H1 (cell line): Measurements from ENCODE around the gene GTF2H2. TPM values are rescaled to one million over a fixed set of nuclear protein-coding genes. Genes with fewer than 3 reads are reported as not detected.
"Not testable (repeated sequence)": the region's sequence is repeated elsewhere in the genome, so short reads cannot be mapped to it uniquely, and the experiment has no call there.

ENCODE experiments used
- CTCF ChIA-PET: fragments of 300-600 bp; sonication (Branson Sonifier 250); formaldehyde crosslinking; loops from one replicate; lab custom pipeline; 2021; ENCODE audit not compliant: partially characterized antibody; lab: Charles Lee
- POLR2A ChIA-PET: fragments of 300-600 bp; sonication (Branson Sonifier 250); formaldehyde crosslinking; loops from one replicate; lab custom pipeline; 2021; ENCODE audit warnings: inconsistent platforms; ENCODE audit not compliant: partially characterized antibody; lab: Charles Lee
- DNase-seq, 2 experiments: peaks; one replicate each; pipeline versions ENCODE4 v3.0.0 to v3.0.0-alpha.2; 2010 to 2022; ENCODE audit warnings: low spot score in 2 of 2, low read depth in 1 of 2, mixed read lengths in 1 of 2
- FAIRE-seq: peaks from 2 replicates; lab custom pipeline; 2011; peaks lifted over from hg19 to GRCh38; lab: Jason Lieb, UNC
- H2AFZ ChIP-seq: 2 replicates; pipeline ENCODE4 v1.8.1; 2012; ENCODE audit warnings: low read length, inconsistent platforms
- H2AK5ac ChIP-seq: 2 replicates; pipeline ENCODE4 v1.6.1; 2013; ENCODE audit warnings: low read depth, low read length
- H2BK120ac ChIP-seq: replicated peaks from 2 replicates; pipeline ENCODE3; 2013; ENCODE audit warnings: low read depth, low read length, inconsistent platforms
- H2BK12ac ChIP-seq: 2 replicates; pipeline ENCODE4 v1.6.1; 2013; ENCODE audit warnings: low read depth, low read length
- H2BK15ac ChIP-seq: 2 replicates; pipeline ENCODE4 v1.6.1; 2013; ENCODE audit warnings: low read length
- H2BK20ac ChIP-seq: 2 replicates; pipeline ENCODE4 v1.6.1; 2013; ENCODE audit warnings: low read length
- H2BK5ac ChIP-seq: 2 replicates; pipeline ENCODE4 v1.6.1; 2013; ENCODE audit warnings: low read depth, low read length
- H3K14ac ChIP-seq: 2 replicates; pipeline ENCODE4 v1.6.1; 2013; ENCODE audit warnings: inconsistent platforms; ENCODE audit not compliant: insufficient read length
- H3K18ac ChIP-seq: 2 replicates; pipeline ENCODE4 v1.6.1; 2013; ENCODE audit warnings: low read length; ENCODE audit errors: extremely low read depth
- H3K23ac ChIP-seq: 2 replicates; pipeline ENCODE4 v1.6.1; 2013; ENCODE audit warnings: inconsistent platforms; ENCODE audit not compliant: insufficient read length
- H3K23me2 ChIP-seq: 2 replicates; pipeline ENCODE4 v1.6.1; 2013; ENCODE audit warnings: low read depth, low read length
- H3K27ac ChIP-seq: 2 replicates; pipeline ENCODE4 v1.6.1; 2011; ENCODE audit warnings: low read depth, low read length, inconsistent platforms
- H3K27me3 ChIP-seq, 4 experiments: replicated peaks in 1 of 4; 1 replicate in 1 of 4; 2 replicates in 3 of 4; pipeline versions ENCODE4 v1.6.1 to v1.8.1; 2011 to 2013; ENCODE audit warnings: low read length in 3 of 4, mild to moderate bottlenecking in 3 of 4, inconsistent platforms in 2 of 4, mixed read lengths in 2 of 4, moderate library complexity in 1 of 4; ENCODE audit not compliant: control insufficient read depth in 3 of 4, insufficient read depth in 3 of 4; ENCODE audit errors: extremely low read depth in 1 of 4
- H3K36me3 ChIP-seq, 4 experiments: 2 replicates each; pipeline versions ENCODE4 v1.6.1 to v1.8.1; 2011 to 2013; ENCODE audit warnings: mild to moderate bottlenecking in 4 of 4, low read length in 3 of 4, moderate library complexity in 2 of 4, control low read depth in 1 of 4, inconsistent platforms in 1 of 4; ENCODE audit not compliant: insufficient read depth in 4 of 4, control insufficient read depth in 2 of 4
- H3K4ac ChIP-seq: replicated peaks from 2 replicates; pipeline ENCODE3; 2013; ENCODE audit warnings: low read length, low read depth, mixed read lengths, inconsistent platforms; ENCODE audit not compliant: insufficient read length
- H3K4me1 ChIP-seq, 4 experiments: replicated peaks in 1 of 4; 1 replicate in 1 of 4; 2 replicates in 3 of 4; pipeline versions ENCODE4 v1.6.1 to v1.8.1; 2011 to 2013; ENCODE audit warnings: low read length in 3 of 4, inconsistent platforms in 2 of 4, mixed read lengths in 1 of 4; ENCODE audit not compliant: insufficient read depth in 4 of 4, control insufficient read depth in 3 of 4
- H3K4me2 ChIP-seq, 2 experiments: 2 replicates each; pipeline versions ENCODE4 v1.6.1 to v1.8.1; 2011 to 2013; ENCODE audit warnings: low read depth in 2 of 2, low read length in 2 of 2, control low read depth in 1 of 2, inconsistent platforms in 1 of 2, mild to moderate bottlenecking in 1 of 2; ENCODE audit not compliant: insufficient read depth in 1 of 2
- H3K4me3 ChIP-seq, 4 experiments: fragments of 200-600, 300-600 bp in 1 of 4; sonication (generic), shearing (Covaris generic), sonication (Bioruptor Twin) in 1 of 4; 2 replicates each; pipeline versions ENCODE4 v1.5.1 to v1.8.1; 2011 to 2016; ENCODE audit warnings: low read length in 4 of 4, low read depth in 3 of 4, control low read depth in 2 of 4, inconsistent platforms in 2 of 4, mild to moderate bottlenecking in 2 of 4, mixed read lengths in 1 of 4, moderate library complexity in 1 of 4; ENCODE audit not compliant: insufficient read depth in 2 of 4; ENCODE audit errors: extremely low read depth in 1 of 4
- H3K56ac ChIP-seq: replicated peaks from 2 replicates; pipeline ENCODE3; 2013; ENCODE audit warnings: low read depth, mild to moderate bottlenecking, mixed read lengths, low read length, inconsistent platforms; ENCODE audit not compliant: insufficient read length
- H3K79me1 ChIP-seq: 2 replicates; pipeline ENCODE4 v1.6.1; 2013; ENCODE audit warnings: low read depth, low read length, control low read depth
- H3K79me2 ChIP-seq, 2 experiments: 2 replicates each; pipeline versions ENCODE4 v1.6.1 to v1.8.1; 2012 to 2013; ENCODE audit warnings: low read length in 2 of 2, mild to moderate bottlenecking in 2 of 2, inconsistent platforms in 1 of 2; ENCODE audit not compliant: insufficient read depth in 2 of 2, control insufficient read depth in 1 of 2
- H3K9ac ChIP-seq, 4 experiments: replicated peaks in 1 of 4; 1 replicate in 1 of 4; 2 replicates in 3 of 4; pipeline versions ENCODE4 v1.6.1 to v1.8.1; 2011 to 2013; ENCODE audit warnings: low read depth in 3 of 4, low read length in 3 of 4, control low read depth in 2 of 4, mild to moderate bottlenecking in 2 of 4, moderate library complexity in 2 of 4, inconsistent platforms in 1 of 4; ENCODE audit errors: extremely low read depth in 1 of 4
- H3K9me3 ChIP-seq, 2 experiments: 2 replicates each; pipeline versions ENCODE4 v1.6.1 to v1.8.1; 2012 to 2013; ENCODE audit warnings: mild to moderate bottlenecking in 2 of 2, moderate library complexity in 2 of 2, control low read depth in 1 of 2, inconsistent platforms in 1 of 2, low read depth in 1 of 2, low read length in 1 of 2, mixed read lengths in 1 of 2; ENCODE audit not compliant: insufficient read depth in 2 of 2
- H4K20me1 ChIP-seq, 2 experiments: replicated peaks in 1 of 2; 2 replicates each; pipeline versions ENCODE3 to v1.8.1; 2011 to 2013; ENCODE audit warnings: inconsistent platforms in 2 of 2, low read length in 2 of 2, mild to moderate bottlenecking in 1 of 2; ENCODE audit not compliant: insufficient read depth in 2 of 2, control insufficient read depth in 1 of 2
- H4K5ac ChIP-seq: 2 replicates; pipeline ENCODE4 v1.6.1; 2013; ENCODE audit warnings: low read length, low read depth, mixed read lengths, inconsistent platforms; ENCODE audit not compliant: insufficient read length
- H4K8ac ChIP-seq: 2 replicates; pipeline ENCODE4 v1.8.0; 2013; ENCODE audit warnings: mild to moderate bottlenecking, moderate library complexity, low read length, inconsistent platforms; ENCODE audit not compliant: insufficient read depth; ENCODE audit errors: extremely low read depth
- H4K91ac ChIP-seq: replicated peaks from 2 replicates; pipeline ENCODE3; 2013; ENCODE audit warnings: low read length, mixed read lengths, inconsistent platforms; ENCODE audit not compliant: insufficient read length
- WGBS, 2 experiments: shearing (Covaris generic) in 1 of 2; methylation state at CpG; one replicate each; pipeline versions ENCODE4 v1.1.6 to v1.1.7; 2013 to 2015; ENCODE audit warnings: low lambda C conversion rate in 2 of 2, mixed read lengths in 2 of 2, inconsistent platforms in 1 of 2, low coverage in 1 of 2, missing lambda C conversion rate in 1 of 2; ENCODE audit not compliant: insufficient replicate concordance in 2 of 2, insufficient coverage in 1 of 2, insufficient read length in 1 of 2; ENCODE audit errors: extremely low coverage in 1 of 2, missing lambda C conversion rate in 1 of 2; 5-methylcytosine and 5-hydroxymethylcytosine counted together
- polyA plus RNA-seq, 7 experiments: library from polyadenylated mRNA; depleted of rRNA in 3 of 7; stranded (reverse) in 5 of 7; unstranded in 2 of 7; fragments of >200 nt in 5 of 7; fragments of 200-250 nt in 2 of 7; gene quantifications; 1 replicate in 5 of 7; 2 replicates in 1 of 7; 4 replicates in 1 of 7; pipeline versions ENCODE4 v1.2.1 to v1.2.3, GENCODE V29; 2011 to 2013; ENCODE audit warnings: missing spikeins in 2 of 7, mixed read lengths in 2 of 7
- total RNA-seq: library from RNA; stranded (reverse); fragmentation: NEBNext Ultra II Directional; extraction: Animal tissue kit (Norgen Biotek cat#: 25700); gene quantifications from 2 replicates; pipeline ENCODE4 v1.2.1, GENCODE V29; 2021

The GTF2H2 gene
- total and polyA plus RNA-seq, 2 of the 8 experiments (the other 6 are each of a cell fraction or from before 2014, with no cell fraction given), result 12.4 to 42.3 TPM

GRCh38 chr5:71097930-71098203 lies 30.4 kb upstream of the GTF2H2 start:
- peak overlapping the region; percentile 79; the same call in 1 of the 2 replicates for H4K8ac ChIP-seq
- peak overlapping the region; percentile 93; the same call in 1 of the 2 replicates for H2BK5ac ChIP-seq
- no CpG with 5 or more reads among the region's 1 CpG for WGBS, 2 experiments
- H2BK15ac ChIP-seq, H2BK120ac ChIP-seq, DNase-seq, H4K91ac ChIP-seq, H3K9me3 ChIP-seq, H3K4me3 ChIP-seq, H3K36me3 ChIP-seq, H3K4me1 ChIP-seq, H3K23ac ChIP-seq, H3K79me2 ChIP-seq, H2BK20ac ChIP-seq, H3K4ac ChIP-seq, H3K79me1 ChIP-seq, H3K23me2 ChIP-seq, H4K20me1 ChIP-seq, H2AK5ac ChIP-seq, H2AFZ ChIP-seq, POLR2A ChIA-PET, FAIRE-seq, CTCF ChIA-PET, H3K14ac ChIP-seq, H3K9ac ChIP-seq, H3K56ac ChIP-seq, H3K27me3 ChIP-seq: not testable (repeated sequence)
- peak overlapping the region in 1 of 2 experiments; percentile 8; a peak in 1 of 4 replicates for H3K4me2 ChIP-seq
- peak overlapping the region; percentile 62; the same call in 1 of the 2 replicates for H3K27ac ChIP-seq
- peak overlapping the region; percentile 75 for H3K18ac ChIP-seq
- H2BK12ac ChIP-seq, result peak overlapping the region; percentile 68; the same call in 1 of the 2 replicates
- peak overlapping the region; percentile 97 for H4K5ac ChIP-seq
